Stimulated activated CD4-positive, alpha-beta T cell treated with anti-CD3 and anti-CD28 coated beads, Interleukin-4, amount 100 ng/mL, for 1 hour (primary cell): Measurements from ENCODE around the gene RIBC1.
"Not testable (repeated sequence)": the region's sequence is repeated elsewhere in the genome, so short reads cannot be mapped to it uniquely, and the experiment has no call there.

ENCODE experiments used
- DNase-seq: peaks from one replicate; pipeline ENCODE4 v3.0.0-alpha.2; 2020

RIBC1 gene

DNA sequence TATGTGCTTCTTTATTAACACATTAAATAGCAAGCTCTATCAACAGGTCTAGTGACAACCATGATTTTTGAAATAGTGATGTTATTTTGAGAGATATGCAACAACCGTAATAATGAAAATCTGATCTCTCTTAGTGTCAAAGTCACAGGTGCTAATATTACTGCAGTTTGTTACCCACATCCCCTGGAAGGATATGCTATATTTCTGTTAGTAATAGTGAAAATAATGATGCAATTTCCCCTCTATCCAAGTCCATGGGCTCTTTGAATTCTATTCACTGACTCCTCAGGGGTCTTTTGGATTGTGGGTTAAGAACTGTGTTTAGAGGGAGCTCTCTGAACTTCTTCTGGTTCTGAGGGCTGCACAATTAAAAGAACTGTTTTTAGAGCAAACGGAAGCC, 14.5 kb downstream of the RIBC1 start:
- DNase-seq = no peak

DNA sequence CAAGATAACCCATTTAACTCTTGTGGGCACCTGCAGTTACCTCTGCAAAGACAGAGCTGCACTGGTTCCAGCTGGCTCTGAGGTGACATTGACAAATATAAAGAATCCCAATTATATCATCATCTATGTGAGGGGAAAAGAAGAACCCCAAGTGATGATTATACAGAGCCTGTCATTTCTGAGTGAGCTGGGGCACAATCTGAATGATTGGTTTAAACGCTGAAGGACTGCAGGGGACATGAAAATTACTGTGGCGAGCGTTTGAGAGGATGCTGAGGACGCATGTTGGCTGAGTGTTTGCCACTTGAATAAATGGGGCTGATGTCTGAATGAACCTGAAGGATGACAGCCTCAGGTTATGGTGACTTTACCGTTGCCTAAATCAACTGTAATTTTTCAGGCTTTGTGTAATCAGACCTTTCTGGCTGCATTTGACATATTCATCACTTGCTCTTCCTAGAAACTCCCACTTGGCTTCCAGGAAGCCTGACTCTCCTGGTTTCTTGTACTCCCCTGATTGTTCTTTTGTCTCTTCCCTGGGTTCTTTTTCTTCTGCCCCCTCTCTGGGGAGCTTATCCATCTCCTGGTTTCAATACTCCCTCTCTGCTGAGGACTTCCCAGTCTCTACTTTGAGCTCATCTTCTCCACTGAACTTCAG, 15.6 kb downstream of the RIBC1 start:
- DNase-seq = no peak

GRCh38 chrX:53438832-53439230, 16.2 kb downstream of the RIBC1 start:
- no peak for DNase-seq

DNA sequence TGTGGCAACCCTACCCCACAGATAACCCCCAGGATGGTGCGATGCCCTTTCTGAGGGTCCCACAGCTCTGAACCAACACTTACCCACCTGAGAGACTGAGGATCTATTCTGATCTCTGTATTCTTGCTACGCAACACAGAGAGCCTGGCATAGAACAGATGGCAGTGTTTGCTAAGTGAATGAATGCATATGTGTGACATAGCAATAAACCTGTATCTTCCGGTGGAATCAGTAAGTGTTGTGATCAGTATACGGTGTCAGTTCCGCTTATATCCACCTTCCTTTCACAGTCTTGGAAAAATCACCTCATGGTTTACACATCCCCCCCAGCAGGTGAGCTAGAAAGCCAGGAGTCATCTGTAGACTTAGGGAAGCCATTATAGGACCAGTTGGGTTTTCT, 17.4 kb downstream of the RIBC1 start:
- DNase-seq = no peak

- DNase-seq = peak; percentile 20
Measured at GRCh38 chrX:53440621-53441517, 18.2 kb downstream of the RIBC1 start.

DNA sequence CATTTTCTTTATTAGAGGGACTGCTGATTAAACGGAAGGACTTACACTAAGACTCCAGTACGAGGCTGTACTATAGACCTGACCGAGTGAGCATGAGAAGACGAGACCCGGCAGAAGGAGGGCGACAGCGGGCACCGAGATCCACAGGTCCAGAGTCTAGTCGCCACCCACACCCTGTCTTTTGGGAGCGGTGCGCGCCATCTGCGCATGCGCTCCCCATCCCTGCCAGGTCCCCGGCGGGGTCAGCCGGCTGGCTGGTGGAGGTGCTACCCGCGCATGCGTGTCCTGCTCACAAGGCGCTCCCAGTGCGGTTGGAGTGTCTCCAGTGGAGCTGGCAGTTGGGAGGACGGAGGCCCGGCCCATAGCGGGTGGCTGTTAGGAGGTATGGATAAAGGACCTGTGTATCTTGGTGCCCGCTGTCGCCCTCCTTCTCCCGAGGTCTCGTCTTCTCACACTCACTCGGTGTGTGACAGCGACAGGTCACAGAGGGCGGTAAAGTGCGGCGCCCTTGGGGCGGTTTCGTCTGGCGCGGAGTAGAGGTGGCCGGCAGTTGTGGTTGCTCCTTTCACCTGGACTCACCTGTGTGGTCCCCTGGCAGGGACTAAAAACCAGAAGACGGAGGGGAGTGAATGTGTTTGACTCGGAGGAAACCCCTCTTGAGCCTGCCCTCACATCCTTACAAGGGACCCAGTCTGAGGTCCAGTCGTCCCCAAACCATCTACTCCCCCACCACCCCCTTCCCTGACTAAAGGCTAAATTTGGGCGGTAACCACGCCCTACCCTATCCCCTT, 19.1 kb downstream of the RIBC1 start:
- peak; percentile 69 for DNase-seq

DNA sequence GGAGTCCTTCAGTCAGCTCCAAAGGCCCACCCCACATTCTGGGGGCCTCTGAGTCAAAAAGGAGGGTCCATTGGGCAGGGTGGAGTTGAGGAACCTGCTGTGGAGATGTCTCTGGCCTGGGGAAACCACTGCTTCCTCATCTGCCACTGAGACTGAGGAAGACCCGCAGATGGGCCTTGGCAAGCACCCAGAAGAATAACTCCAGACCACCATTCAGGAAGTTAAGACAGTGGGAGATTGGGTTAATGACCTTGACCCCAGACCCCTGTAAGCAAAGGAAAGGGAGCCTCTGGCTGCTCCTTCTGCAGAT, 19.6 kb downstream of the RIBC1 start:
- DNase-seq = no peak

GRCh38 chrX:53445977-53446376, 23.3 kb downstream of the RIBC1 start:
- peak; percentile 46 for DNase-seq

GRCh38 chrX:53447441-53447840, 24.8 kb downstream of the RIBC1 start:
- DNase-seq = no peak

DNA sequence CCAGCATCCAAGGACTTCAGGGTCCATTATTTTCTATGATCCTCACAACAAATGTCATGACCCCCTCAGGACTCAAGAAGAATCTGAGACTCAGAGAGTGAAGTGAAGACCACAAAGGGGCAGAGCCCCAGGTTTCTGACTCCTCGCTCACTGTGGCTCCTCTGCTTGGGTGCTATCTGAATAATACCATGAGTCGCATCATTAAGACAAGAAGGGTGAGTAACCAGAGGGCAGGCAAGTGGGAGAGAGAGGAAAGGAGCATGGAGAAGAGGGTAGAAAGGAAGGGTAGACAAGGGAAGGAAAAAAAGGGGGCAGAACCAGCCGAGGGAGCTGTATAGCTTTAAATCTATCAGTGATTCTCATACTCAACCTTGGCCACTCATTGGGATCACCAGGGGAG, 27.0 kb downstream of the RIBC1 start:
- no peak for DNase-seq

DNA sequence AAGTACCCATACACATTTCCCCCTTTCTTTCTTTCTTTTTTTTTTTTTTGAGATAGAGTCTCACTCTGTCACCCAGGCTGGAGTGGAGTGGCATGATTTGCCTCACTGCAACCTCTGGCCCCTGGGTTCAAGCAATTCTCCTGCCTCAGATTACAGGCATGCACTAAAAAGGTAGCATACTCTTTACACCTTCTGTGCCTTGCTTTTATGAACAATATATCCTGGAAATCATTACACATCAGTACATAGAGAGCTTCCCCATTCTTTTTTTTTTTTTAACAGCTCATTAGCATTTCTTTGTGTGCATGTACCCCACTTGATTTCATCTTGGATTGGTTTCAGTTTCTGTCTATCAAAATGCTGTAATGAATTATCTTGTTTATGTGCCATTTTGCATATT, 30.1 kb downstream of the RIBC1 start:
- DNase-seq = no peak

DNA sequence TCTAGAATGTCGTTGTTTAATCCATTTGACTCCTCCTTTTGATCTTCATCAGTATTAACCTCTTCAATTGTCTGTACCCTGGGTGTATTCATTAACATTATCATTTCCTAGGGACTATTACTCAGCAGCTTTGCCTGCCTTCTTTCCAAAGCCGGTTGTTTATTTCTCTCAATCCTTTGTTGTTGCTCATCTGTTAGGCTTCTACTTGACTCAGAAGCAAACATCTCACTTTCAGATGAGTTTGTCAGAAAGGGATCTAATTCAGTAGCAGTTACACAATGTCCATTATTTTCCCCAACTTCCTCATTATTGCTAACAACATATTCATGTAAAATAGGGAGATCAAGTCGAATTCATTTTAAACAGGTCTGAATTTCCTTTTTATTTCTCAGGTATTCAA, 33.6 kb downstream of the RIBC1 start:
- DNase-seq = no peak

DNA sequence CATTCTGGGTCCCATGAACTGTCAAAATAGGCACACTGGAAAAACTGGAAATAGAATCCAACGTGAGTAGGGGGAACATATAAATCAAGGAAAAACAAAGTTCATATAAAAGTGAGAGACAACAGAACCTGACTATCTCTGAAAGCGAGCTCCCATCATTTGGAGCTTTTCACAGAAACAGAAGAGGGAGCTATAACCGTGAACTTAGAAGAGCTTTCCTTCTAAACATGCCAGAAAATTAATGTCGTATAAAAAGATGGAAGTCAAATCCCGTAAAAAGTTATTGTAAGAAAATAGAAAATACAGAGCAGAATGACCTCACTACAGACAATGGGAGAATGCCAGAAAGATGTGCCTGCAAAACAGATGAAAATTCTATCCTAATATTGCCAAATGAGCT, 35.4 kb downstream of the RIBC1 start:
- no peak for DNase-seq

DNA sequence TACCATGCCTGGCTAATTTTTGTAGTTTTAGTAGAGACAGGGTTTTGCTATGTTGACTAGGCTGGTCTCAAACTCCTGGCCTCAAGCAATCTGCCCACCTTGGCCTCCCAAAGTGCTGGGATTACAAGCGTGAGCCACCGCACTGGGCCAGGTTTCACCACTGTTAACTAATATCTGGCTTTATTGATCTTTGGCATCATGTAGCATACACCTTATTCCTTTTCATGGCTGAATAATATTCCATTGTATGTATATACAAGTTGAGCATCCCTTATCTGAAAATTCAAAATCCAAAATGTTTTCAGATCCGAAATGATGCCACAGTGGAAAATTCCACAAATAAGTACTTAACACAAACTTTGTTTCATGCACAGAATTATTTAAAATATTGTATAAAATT, 46.0 kb downstream of the RIBC1 start:
- DNase-seq = not testable (repeated sequence)

- no peak for DNase-seq
Measured at GRCh38 chrX:53471346-53471745, 48.7 kb downstream of the RIBC1 start.

DNA sequence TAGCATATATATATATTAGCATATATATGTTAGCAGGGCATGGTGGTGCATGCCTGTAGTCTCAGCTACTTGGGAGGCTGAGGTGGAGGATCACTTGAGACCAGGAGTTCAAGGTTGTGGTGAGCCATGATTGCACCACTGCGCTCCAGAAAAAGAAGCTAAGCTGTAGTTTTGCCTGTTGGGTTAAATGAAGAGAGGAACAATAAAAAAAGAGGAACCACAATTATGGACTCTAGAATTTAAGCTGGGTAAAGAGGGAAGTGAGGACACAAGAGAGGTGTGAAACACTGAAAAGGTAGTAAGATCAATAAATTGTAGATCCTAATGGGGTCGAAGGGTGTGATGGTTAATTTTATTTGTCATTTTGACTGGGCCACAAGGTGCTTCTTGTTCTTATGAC, 52.0 kb downstream of the RIBC1 start:
- DNase-seq = no peak

DNA sequence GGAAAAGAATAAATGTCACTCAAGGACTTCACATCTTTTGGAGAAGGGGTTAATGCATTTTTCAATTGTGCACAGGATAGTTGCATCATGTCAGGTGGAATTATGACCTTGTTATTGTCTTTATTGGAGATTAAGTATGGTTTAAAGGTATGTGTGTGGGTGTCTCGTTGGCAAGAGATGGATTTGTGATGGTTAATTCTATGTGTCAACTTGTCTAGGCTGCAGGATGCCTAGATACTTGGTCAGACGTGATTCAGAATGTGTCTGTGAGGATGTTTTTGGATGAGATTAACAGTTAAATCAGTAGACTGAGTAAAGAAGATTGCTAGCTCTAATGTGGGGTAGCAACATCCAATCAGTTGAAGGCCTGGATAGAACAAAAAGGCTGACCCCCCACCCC, 53.7 kb downstream of the RIBC1 start:
- DNase-seq = no peak

DNA sequence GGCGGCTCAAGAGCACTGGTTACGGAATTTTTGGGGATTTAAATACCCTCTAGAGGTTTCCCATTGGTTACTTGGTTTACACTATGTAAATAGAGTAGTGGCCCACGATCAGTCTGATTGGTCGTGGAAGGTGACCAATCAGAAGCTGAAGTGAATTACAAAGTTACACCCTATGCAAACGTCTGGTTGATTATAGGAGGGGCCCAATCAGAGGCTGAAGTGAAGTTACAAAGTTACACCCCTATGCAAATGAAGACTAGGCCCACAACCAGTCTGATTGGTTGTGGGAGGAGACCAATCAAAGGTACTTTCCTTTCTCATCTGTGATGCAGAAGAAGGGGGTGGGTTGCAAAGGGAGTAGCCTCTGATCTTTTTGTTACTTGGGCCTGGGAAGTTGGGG, 56.6 kb downstream of the RIBC1 start:
- no peak for DNase-seq
